H54 (cell line): Measurements from ENCODE around the gene RNF135.
"Not testable (repeated sequence)": the region's sequence is repeated elsewhere in the genome, so short reads cannot be mapped to it uniquely, and the experiment has no call there.

Experiments
- DNase-seq: peaks from one replicate; pipeline ENCODE4 v3.0.0; 2011; ENCODE audit warnings: low spot score, mixed read lengths; ENCODE audit not compliant: insufficient read length
- FAIRE-seq: peaks from 3 replicates; lab custom pipeline; 2011; peaks lifted over from hg19 to GRCh38; lab: Jason Lieb, UNC
- POLR2A ChIP-seq: IDR thresholded peaks from 2 replicates; pipeline ENCODE4 v1.6.1; 2011; ENCODE audit warnings: low read depth, mild to moderate bottlenecking, low read length

Gene RNF135

DNA sequence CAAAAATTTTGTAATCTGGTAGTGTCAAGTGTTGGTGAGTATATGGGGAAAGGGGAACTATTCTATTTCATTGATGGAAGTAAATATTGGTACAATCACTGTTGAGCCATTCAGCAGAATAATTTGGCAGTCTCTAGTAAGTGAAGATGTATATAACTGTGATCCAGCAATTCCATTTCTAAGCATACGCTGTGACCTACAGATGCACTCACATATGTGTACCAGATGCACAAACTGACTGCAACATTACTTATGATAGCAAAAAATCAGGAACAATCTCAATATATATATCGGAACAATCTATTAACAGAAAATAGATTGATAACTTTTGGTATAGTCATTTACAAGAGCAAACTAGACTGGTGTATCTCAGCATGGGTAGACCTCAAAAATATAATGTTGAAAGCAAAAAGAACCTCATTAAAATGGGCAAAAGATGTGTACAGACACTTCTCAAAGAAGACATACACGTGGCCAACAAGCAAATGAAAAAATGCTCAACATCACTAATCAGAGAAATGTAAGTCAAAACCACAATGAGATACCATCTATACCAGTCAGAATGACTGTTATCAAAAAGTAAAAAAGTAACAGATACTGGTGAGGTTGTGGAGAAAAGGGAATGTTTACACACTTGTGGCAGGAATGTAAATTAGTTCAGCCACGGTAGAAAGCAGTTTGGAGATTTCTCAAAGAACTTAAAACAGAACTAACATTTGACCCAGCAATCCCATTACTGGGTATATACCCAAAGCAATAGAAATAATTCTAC is 28.3 kb upstream of the RNF135 start:
- DNase-seq: no peak
- TF ChIP-seq POLR2A: no peak
- no peak for FAIRE-seq

DNA sequence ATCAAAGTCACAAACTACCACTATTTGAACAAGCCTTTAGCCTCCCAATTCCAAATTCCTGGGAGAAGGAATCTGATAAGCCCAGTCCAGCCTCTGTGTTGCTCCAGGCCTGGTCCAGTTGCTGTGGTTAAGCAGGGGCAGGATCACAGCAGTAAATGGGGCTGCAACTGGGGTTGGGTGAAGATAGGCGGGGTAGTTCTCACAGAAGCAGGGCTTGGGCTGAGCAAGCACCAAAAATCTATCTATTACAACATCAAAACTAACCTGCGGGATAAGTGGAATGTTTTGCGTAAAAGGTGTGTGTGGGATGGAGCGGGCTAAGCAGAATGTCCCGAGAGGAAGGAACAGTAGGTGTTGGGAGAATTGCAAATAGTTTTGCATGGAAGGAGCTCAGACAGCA is 23.0 kb upstream of the RNF135 start:
- FAIRE-seq (no peak), DNase-seq (no peak)
- TF ChIP-seq POLR2A: no peak

- no peak for TF ChIP-seq POLR2A
- DNase-seq (no peak), FAIRE-seq (no peak)
These were observed 20.6 kb upstream of the RNF135 start for GRCh38 chr17:30950189-30950588.

- no peak for TF ChIP-seq POLR2A
- FAIRE-seq: no peak
- DNase-seq: peak; percentile 32
These were observed 20.0 kb upstream of the RNF135 start for GRCh38 chr17:30950669-30951399.

DNA sequence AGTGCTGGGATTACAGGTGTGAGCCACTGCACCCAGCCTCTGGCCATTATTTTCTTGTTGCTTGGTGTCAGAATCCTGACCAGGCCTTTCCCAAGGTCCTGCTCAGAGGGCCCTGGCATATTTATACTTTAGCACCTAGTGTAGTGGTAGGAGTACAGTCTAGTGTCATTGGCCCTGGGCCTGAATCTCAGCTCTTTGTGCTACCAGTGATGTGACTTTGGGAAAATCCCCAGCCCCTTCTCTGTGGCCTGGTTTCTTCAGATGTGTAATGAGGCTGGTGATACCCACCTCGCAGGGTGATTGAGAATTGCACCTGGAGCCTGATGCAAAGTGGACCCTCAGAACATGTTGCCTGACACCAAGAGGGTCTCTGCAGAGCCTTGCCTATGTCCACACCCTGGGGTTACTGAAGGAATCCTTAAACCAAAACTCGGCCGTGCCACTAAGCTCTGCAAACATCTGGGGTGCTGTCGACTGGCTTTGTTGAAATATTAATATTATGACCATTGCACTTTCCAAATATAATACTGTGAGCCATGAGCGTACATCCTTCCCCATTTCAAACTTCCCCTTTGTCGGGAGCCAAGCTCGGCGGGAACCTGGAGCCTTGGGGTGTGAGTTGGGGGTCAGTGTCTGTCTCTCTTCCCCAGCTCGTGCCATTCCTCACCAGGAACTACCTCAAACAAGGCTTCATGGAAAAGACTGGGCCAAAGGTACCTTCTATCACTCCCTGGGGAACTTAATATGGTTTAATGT is 18.0 kb upstream of the RNF135 start:
- DNase-seq (no peak), FAIRE-seq (no peak)
- no peak for TF ChIP-seq POLR2A

GRCh38 chr17:30954046-30954830 is 16.6 kb upstream of the RNF135 start:
- DNase-seq (no peak), FAIRE-seq (no peak)
- no peak for TF ChIP-seq POLR2A

DNA sequence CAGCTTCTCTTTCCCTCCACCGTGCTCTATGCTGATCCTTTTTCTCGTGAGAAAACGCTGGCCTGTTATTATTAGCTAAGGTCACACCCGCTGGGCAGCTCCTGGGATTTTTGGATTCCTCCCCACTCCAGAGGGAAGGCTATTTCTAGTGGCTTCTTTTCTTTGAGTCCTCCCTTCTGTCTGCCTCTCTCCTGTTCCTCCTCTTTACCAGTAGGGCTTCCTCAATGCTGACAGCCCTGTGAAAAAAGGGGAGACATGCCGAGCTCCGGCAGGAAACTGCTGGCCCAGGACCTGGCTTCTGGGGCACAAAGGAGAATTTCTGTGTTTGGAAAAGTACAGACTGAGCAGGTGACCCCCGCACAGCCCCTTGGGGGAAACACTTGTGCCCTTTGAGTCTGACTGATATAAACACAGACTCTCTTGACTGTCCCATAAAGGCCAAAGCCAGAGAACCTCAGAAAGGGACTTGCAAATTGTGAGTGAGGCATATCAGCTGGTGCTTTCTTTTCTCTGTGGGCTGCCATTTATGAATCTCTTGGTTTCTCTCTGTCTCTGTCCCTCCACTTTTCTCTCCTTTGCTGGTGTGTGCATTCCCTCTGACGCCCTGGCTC is 14.0 kb upstream of the RNF135 start:
- DNase-seq (no peak), FAIRE-seq (no peak)
- TF ChIP-seq POLR2A: no peak

- TF ChIP-seq POLR2A: no peak
- DNase-seq: no peak
- no peak for FAIRE-seq
These were observed 13.1 kb upstream of the RNF135 start for GRCh38 chr17:30957741-30958140.

DNA sequence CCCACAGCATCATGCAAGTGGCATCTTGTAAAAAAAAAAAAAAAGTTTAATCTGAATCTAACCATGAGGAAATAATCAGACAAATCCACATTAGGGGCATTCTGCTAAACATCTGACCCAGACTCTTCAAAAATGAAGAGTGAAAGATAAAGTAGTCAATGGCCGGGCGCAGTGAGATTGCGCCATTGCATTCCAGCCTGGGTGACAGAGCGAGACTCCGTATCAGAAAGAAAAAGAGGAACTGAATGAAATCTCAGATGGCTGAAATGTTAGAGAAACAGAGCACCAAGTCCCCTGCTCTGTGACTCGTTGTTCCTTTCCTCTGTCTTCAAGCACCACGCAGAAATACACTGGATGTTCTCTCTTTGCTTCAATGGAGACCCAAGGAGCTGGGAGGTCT is 12.7 kb upstream of the RNF135 start:
- TF ChIP-seq POLR2A: no peak
- DNase-seq (no peak), FAIRE-seq (no peak)

DNA sequence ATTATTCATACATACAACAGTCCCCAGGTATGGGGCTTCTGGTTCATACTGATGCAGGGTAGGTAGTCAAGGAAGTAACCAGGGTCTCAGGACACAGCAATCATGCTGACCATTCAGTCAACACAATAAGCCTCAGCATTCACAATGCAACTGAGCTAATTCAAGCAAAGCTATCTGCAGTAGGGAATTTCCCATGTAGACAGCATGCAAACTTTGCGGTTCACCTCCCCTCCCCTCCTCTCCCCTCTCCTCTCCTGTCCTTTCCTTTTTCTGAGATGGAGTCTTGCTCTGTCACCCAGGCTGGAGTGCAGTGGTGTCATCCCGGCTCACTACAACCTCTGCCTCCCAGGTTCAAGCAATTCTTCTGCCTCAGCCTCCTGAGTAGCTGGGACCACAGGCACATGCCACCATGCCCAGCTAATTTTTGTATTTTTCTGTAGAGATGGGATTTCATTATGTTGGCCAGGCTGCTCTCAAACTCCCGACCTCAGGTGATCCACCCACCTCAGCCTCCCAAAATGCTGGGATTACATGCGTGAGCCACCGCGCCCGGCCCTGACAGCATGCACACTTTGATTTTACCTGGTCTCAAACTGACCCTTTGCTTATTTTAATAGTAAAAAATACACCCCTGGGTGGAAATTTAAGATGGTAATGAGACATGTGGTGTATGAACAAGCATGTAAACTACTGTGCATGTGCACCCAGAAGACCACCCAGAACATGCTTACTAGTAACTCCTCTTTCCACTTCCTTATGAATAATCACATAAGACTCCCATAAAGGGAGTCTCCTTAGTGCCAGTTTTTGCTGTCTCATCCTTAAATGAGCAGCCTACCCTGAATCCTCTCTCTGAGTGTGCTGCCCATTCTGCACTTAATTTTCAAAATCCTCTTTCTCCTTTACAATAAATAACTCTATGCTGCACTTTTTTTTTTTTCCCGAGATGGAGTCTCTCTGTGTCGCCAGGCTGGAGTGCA is 9.3 kb upstream of the RNF135 start:
- FAIRE-seq (no peak), DNase-seq (no peak)
- no peak for TF ChIP-seq POLR2A

- not testable (repeated sequence) for FAIRE-seq, DNase-seq
These were observed 6.5 kb upstream of the RNF135 start for GRCh38 chr17:30964312-30964711.

- no peak for DNase-seq
These were observed 6.0 kb upstream of the RNF135 start for GRCh38 chr17:30964876-30965275.

More at GRCh38 chr17:30964876-30965275, 6.0 kb upstream of the RNF135 start:
- no peak for TF ChIP-seq POLR2A
- FAIRE-seq: no peak
